Measurements from ENCODE around the gene PTPRJ.

Gene PTPRJ

GRCh38 chr11:48013269-48013901 is 33.0 kb downstream of the PTPRJ start:
- FAIRE-seq (no peak), DNase-seq (ENCODE audit: insufficient read length, low spot score) (no peak)
- TF ChIP-seq CTCF (IDR thresholded peaks at IDR 0.05; ENCODE audit: insufficient read depth, missing control alignments), result no peak

- TF ChIP-seq CTCF (IDR thresholded peaks at IDR 0.05; ENCODE audit: insufficient read depth, missing control alignments), result no peak
- FAIRE-seq (no peak), DNase-seq (ENCODE audit: insufficient read length, low spot score) (no peak)
Measured at GRCh38 chr11:48014917-48015316, 34.6 kb downstream of the PTPRJ start.

GRCh38 chr11:48017105-48017830 is 36.9 kb downstream of the PTPRJ start:
- DNase-seq (ENCODE audit: insufficient read length, low spot score) (no peak), FAIRE-seq (no peak)
- no peak for TF ChIP-seq CTCF (IDR thresholded peaks at IDR 0.05; ENCODE audit: insufficient read depth, missing control alignments)

GRCh38 chr11:48017831-48018527 is 37.6 kb downstream of the PTPRJ start:
- no peak for DNase-seq (ENCODE audit: insufficient read length, low spot score)
- no peak for FAIRE-seq
- TF ChIP-seq CTCF (IDR thresholded peaks at IDR 0.05; ENCODE audit: insufficient read depth, missing control alignments), result no peak

GRCh38 chr11:48018528-48019216 is 38.3 kb downstream of the PTPRJ start:
- FAIRE-seq (no peak), DNase-seq (ENCODE audit: insufficient read length, low spot score) (no peak)
- no peak for TF ChIP-seq CTCF (IDR thresholded peaks at IDR 0.05; ENCODE audit: insufficient read depth, missing control alignments)

- FAIRE-seq (no peak), DNase-seq (ENCODE audit: insufficient read length, low spot score) (no peak)
- TF ChIP-seq CTCF (IDR thresholded peaks at IDR 0.05; ENCODE audit: insufficient read depth, missing control alignments), result no peak
Measured at GRCh38 chr11:48019217-48019584, 38.8 kb downstream of the PTPRJ start.
